Measurements from ENCODE around the gene GREB1.

GREB1 gene

GRCh38 chr2:11559786-11560155 is 25.9 kb downstream of the GREB1 start:
- no peak for TF ChIP-seq CTCF (IDR thresholded peaks at IDR 0.05; ENCODE audit: low read depth, low read length, missing control alignments)
- H3K4me3 ChIP-seq (ENCODE audit: low read depth, low read length): no peak overlapping the region
- DNase-seq (ENCODE audit: low read depth): no peak

GRCh38 chr2:11560806-11561205 is 27.0 kb downstream of the GREB1 start:
- TF ChIP-seq CTCF (IDR thresholded peaks at IDR 0.05; ENCODE audit: low read depth, low read length, missing control alignments): no peak
- no peak for DNase-seq (ENCODE audit: low read depth)

GRCh38 chr2:11562011-11562410 is 28.2 kb downstream of the GREB1 start:
- DNase-seq (ENCODE audit: low read depth): no peak

More at GRCh38 chr2:11560806-11561205, 27.0 kb downstream of the GREB1 start:
- no peak overlapping the region for H3K4me3 ChIP-seq (ENCODE audit: low read depth, low read length)

GRCh38 chr2:11562476-11562875 is 28.6 kb downstream of the GREB1 start:
- TF ChIP-seq CTCF (IDR thresholded peaks at IDR 0.05; ENCODE audit: low read depth, low read length, missing control alignments): no peak
- H3K4me3 ChIP-seq (ENCODE audit: low read depth, low read length): no peak overlapping the region
- DNase-seq (ENCODE audit: low read depth): no peak

More at GRCh38 chr2:11562011-11562410, 28.2 kb downstream of the GREB1 start:
- TF ChIP-seq CTCF (IDR thresholded peaks at IDR 0.05; ENCODE audit: low read depth, low read length, missing control alignments): no peak
- no peak overlapping the region for H3K4me3 ChIP-seq (ENCODE audit: low read depth, low read length)

- H3K4me3 ChIP-seq (ENCODE audit: low read depth, low read length): no peak overlapping the region
- DNase-seq (ENCODE audit: low read depth): no peak
- TF ChIP-seq CTCF (IDR thresholded peaks at IDR 0.05; ENCODE audit: low read depth, low read length, missing control alignments): no peak
Observed at GRCh38 chr2:11563784-11564666, 30.2 kb downstream of the GREB1 start.

- no peak for DNase-seq (ENCODE audit: low read depth)
- TF ChIP-seq CTCF (IDR thresholded peaks at IDR 0.05; ENCODE audit: low read depth, low read length, missing control alignments): no peak
- H3K4me3 ChIP-seq (ENCODE audit: low read depth, low read length): no peak overlapping the region
Observed at GRCh38 chr2:11564816-11565567, 31.1 kb downstream of the GREB1 start.
